IMR-90 (cell line): ENCODE measurements around the gene OR7A5. TPM values are rescaled to one million over a fixed set of nuclear protein-coding genes. Genes with fewer than 3 reads are reported as not detected.

ENCODE experiments used
- ATAC-seq: fragments of 200-7000 bp; cut with Tn5 transposase; 2 replicates; pipeline ENCODE4 v1.9.1; 2020; ENCODE audit warnings: low read depth, mild to moderate bottlenecking, moderate library complexity
- BruUV-seq: library from RNA; stranded (reverse); fragments of 400-500 nt; replicated peaks from 2 replicates; lab custom pipeline; 2021; lab: Mats Ljungman, UMichigan
- CTCF ChIA-PET: fragments of 300-600 bp; formaldehyde crosslinking; extraction: SDS; loops from one replicate; lab custom pipeline; 2021; ENCODE audit warnings: antibody characterized with exemption; lab: Yijun Ruan, JAX
- POLR2A ChIA-PET: fragments of 300-600 bp; sonication (Branson Sonifier 250); formaldehyde crosslinking; loops from one replicate; lab custom pipeline; 2022; ENCODE audit warnings: antibody characterized with exemption; ENCODE audit not compliant: unreplicated experiment; lab: Charles Lee
- DNase-seq: peaks from one replicate; pipeline ENCODE4 v3.0.0; 2013
- H2AFZ ChIP-seq: replicated peaks from 2 replicates; pipeline ENCODE3; 2013; ENCODE audit warnings: low read length, mild to moderate bottlenecking; ENCODE audit not compliant: poor library complexity
- H2AK5ac ChIP-seq: 2 replicates; pipeline ENCODE4 v1.6.1; 2013; ENCODE audit warnings: low read depth, low read length, inconsistent platforms
- H2AK9ac ChIP-seq: replicated peaks from 2 replicates; pipeline ENCODE3; 2013; ENCODE audit warnings: mild to moderate bottlenecking, low read depth, low read length, moderate library complexity; ENCODE audit not compliant: poor library complexity
- H2BK120ac ChIP-seq: 2 replicates; pipeline ENCODE4 v1.6.1; 2013; ENCODE audit warnings: low read depth, low read length, inconsistent platforms
- H2BK15ac ChIP-seq: 3 replicates; pipeline ENCODE4 v1.6.1; 2013; ENCODE audit warnings: low read depth, low read length, inconsistent platforms
- H2BK20ac ChIP-seq: 2 replicates; pipeline ENCODE4 v1.6.1; 2013; ENCODE audit warnings: low read depth, mild to moderate bottlenecking, inconsistent platforms, low read length, moderate library complexity
- H2BK5ac ChIP-seq: 2 replicates; pipeline ENCODE4 v1.6.1; 2013; ENCODE audit warnings: mild to moderate bottlenecking, low read depth, low read length, inconsistent platforms; ENCODE audit not compliant: poor library complexity, severe bottlenecking
- H3K14ac ChIP-seq: replicated peaks from 2 replicates; pipeline ENCODE4 v1.6.1; 2013; ENCODE audit warnings: low read depth, low read length, inconsistent platforms
- H3K18ac ChIP-seq: 2 replicates; pipeline ENCODE4 v1.6.1; 2013; ENCODE audit warnings: low read depth, low read length, control low read depth
- H3K23ac ChIP-seq: 2 replicates; pipeline ENCODE4 v1.6.1; 2013; ENCODE audit warnings: low read depth, low read length, inconsistent platforms
- H3K27ac ChIP-seq: 2 replicates; pipeline ENCODE4 v1.5.1; 2013; ENCODE audit warnings: mild to moderate bottlenecking, control low read depth, low read length; ENCODE audit not compliant: insufficient read depth
- H3K27me3 ChIP-seq: 2 replicates; pipeline ENCODE4 v1.6.1; 2013; ENCODE audit warnings: low read length; ENCODE audit not compliant: control insufficient read depth, insufficient read depth
- H3K36me3 ChIP-seq: 2 replicates; pipeline ENCODE4 v1.6.1; 2013; ENCODE audit warnings: low read length, mixed read lengths; ENCODE audit not compliant: control insufficient read depth, insufficient read depth
- H3K4ac ChIP-seq: 2 replicates; pipeline ENCODE4 v1.6.1; 2013; ENCODE audit warnings: low read depth, low read length, inconsistent platforms
- H3K4me1 ChIP-seq: 2 replicates; pipeline ENCODE4 v1.6.1; 2013; ENCODE audit warnings: low read length, mixed read lengths; ENCODE audit not compliant: control insufficient read depth, insufficient read depth
- H3K4me2 ChIP-seq: 2 replicates; pipeline ENCODE4 v1.6.1; 2013; ENCODE audit warnings: low read depth, mild to moderate bottlenecking, control low read depth, low read length, moderate library complexity
- H3K4me3 ChIP-seq: 2 replicates; pipeline ENCODE4 v1.5.1; 2013; ENCODE audit warnings: low read depth, mild to moderate bottlenecking, control low read depth, low read length, moderate library complexity; ENCODE audit not compliant: insufficient read depth
- H3K56ac ChIP-seq: 2 replicates; pipeline ENCODE4 v1.6.1; 2013; ENCODE audit warnings: low read length, inconsistent platforms; ENCODE audit not compliant: insufficient read depth; ENCODE audit errors: extremely low read depth
- H3K79me1 ChIP-seq, 2 experiments: 2 replicates each; pipeline ENCODE4 v1.6.1; 2013; ENCODE audit warnings: low read length in 2 of 2, inconsistent platforms in 1 of 2, low read depth in 1 of 2
- H3K9ac ChIP-seq: 2 replicates; pipeline ENCODE4 v1.6.1; 2013; ENCODE audit warnings: low read depth, low read length, control low read depth
- H3K9me1 ChIP-seq: 2 replicates; pipeline ENCODE4 v1.6.1; 2013; ENCODE audit warnings: low read length, inconsistent platforms; ENCODE audit not compliant: insufficient read depth
- H3K9me3 ChIP-seq: 2 replicates; pipeline ENCODE4 v1.6.1; 2013; ENCODE audit warnings: low read length; ENCODE audit not compliant: control insufficient read depth, insufficient read depth
- H4K20me1 ChIP-seq: 2 replicates; pipeline ENCODE4 v1.6.1; 2013; ENCODE audit warnings: low read length, inconsistent platforms; ENCODE audit not compliant: insufficient read depth
- H4K5ac ChIP-seq: 2 replicates; pipeline ENCODE4 v1.6.1; 2013; ENCODE audit warnings: mild to moderate bottlenecking, low read depth, low read length, control low read depth
- H4K8ac ChIP-seq, 2 experiments: 2 replicates each; pipeline ENCODE4 v1.6.1; 2013; ENCODE audit warnings: low read depth in 2 of 2, low read length in 2 of 2, control low read depth in 1 of 2, inconsistent platforms in 1 of 2
- H4K91ac ChIP-seq: 2 replicates; pipeline ENCODE4 v1.6.1; 2013; ENCODE audit warnings: low read depth, low read length, inconsistent platforms; ENCODE audit not compliant: insufficient read depth
- BHLHE40 ChIP-seq: fragments of 150-350 bp; IDR thresholded peaks from 2 replicates; pipeline ENCODE4 v1.6.1; 2016; ENCODE audit warnings: mild to moderate bottlenecking, low read depth, low read length
- CHD1 ChIP-seq: IDR thresholded peaks from 2 replicates; pipeline ENCODE4 v1.6.1; 2012; ENCODE audit warnings: low read depth, low read length, improper control_type of control experiment
- FOS ChIP-seq: fragments of 150-350 bp; IDR thresholded peaks from 2 replicates; pipeline ENCODE4 v1.6.1; 2016; ENCODE audit warnings: low read depth, low read length
- MAFK ChIP-seq: IDR thresholded peaks from 2 replicates; pipeline ENCODE4 v1.6.1; 2012; ENCODE audit warnings: low read depth, low read length, improper control_type of control experiment
- NFE2L2 ChIP-seq: fragments of 150-350 bp; IDR thresholded peaks from 2 replicates; pipeline ENCODE4 v1.6.1; 2016; ENCODE audit warnings: low read depth, mild to moderate bottlenecking, low read length
- RAD21 ChIP-seq: IDR thresholded peaks from 2 replicates; pipeline ENCODE4 v1.6.1; 2012; ENCODE audit warnings: low read length, improper control_type of control experiment
- RFX5 ChIP-seq: IDR thresholded peaks from 2 replicates; pipeline ENCODE4 v1.8.0; 2012; ENCODE audit warnings: low read depth, mild to moderate bottlenecking, low read length, moderate library complexity
- WGBS, 2 experiments: methylation state at CpG; one replicate each; pipeline versions ENCODE4 v1.1.5 to v1.1.7; 2013; ENCODE audit warnings: missing lambda C conversion rate in 2 of 2; ENCODE audit not compliant: insufficient read length in 1 of 2; ENCODE audit errors: extremely low coverage in 2 of 2; 5-methylcytosine and 5-hydroxymethylcytosine counted together
- dilution Hi-C: fragments of 300-500 bp; cut with HindIII; formaldehyde crosslinking; loops from one replicate; pipeline ENCODE4 v1.14.3; 2018; ENCODE audit warnings: low sequenced_read_pairs; ENCODE audit not compliant: unreplicated experiment
- in situ Hi-C: fragments of 300-500 bp; cut with MboI; formaldehyde crosslinking; loops from 3 replicates; pipeline ENCODE4 v1.14.3; 2019; ENCODE audit warnings: low sequenced_read_pairs, inconsistent platforms, mixed read lengths
- intact Hi-C: fragments of 100-400 bp; cut with micrococcal nuclease; formaldehyde crosslinking; loops from 2 replicates; pipeline ENCODE4 v1.10.0; 2022
- polyA plus RNA-seq, 3 experiments: library from polyadenylated mRNA; depleted of rRNA; stranded (reverse); fragments of >200 nt; gene quantifications; 2 replicates each; pipeline ENCODE4 v1.2.3, GENCODE V29; 2012; ENCODE audit warnings: low replicate concordance in 1 of 3
- total RNA-seq: library from RNA; depleted of rRNA; stranded (reverse); fragments of >200 nt; gene quantifications from 2 replicates; pipeline ENCODE4 v1.2.3, GENCODE V29; 2012
- TF ChIP-seq, protein P1 (sequence below): conservative IDR thresholded peaks from 2 replicates; pipeline ENCODE4 v1.5.1; 2012; ENCODE audit warnings: mild to moderate bottlenecking, low read depth, low read length, improper control_type of control experiment
- TF ChIP-seq, protein P2 (sequence below): fragments of 150-350 bp; IDR thresholded peaks from 2 replicates; pipeline ENCODE4 v1.6.1; 2017; ENCODE audit warnings: mild to moderate bottlenecking, antibody characterized with exemption, low read length, low read depth

Gene OR7A5
- total and polyA plus RNA-seq, 2 of the 4 experiments (the other 2 are of a cell fraction) = not detected

DNA sequence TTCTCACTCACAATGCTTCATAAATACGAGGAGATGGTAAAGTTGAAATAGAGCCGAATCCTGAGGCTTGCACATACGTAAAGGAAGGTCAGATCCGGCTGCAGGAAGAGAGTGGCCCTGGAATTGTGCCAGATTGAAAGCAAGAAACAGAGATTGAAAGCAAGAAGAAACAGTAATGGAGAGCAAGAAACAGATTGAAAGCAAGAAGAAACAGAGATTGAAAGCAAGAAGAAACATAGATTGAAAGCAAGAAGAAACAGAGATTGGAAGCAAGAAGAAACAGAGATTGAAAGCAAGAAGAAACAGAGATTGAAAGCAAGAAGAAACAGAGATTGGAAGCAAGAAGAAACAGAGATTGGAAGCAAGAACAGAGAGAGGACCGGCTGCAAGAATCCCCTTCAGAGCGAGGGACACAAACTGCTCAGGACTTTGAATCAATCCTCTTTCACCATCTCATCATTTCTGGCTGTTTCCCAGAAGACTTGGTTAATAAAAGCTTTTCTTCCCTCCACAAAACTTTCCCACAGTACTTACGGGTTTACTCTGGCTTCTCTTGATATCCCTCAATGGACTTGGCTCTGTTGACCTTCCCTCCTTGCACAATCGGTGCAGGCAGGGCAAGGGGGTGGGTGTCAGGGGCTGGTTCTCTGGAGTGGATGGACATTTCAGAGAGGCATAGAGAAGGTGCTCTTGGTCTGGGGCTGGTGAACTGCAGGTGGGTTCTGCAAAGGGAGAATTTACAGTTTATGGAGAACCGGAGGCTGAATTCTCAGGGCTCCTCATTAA is 25.5 kb downstream of the OR7A5 start:
- Histone ChIP-seq H2AK5ac (no peak overlapping the region), H3K4me2 (no peak overlapping the region), H2BK15ac (no peak overlapping the region), H4K5ac (no peak overlapping the region), H2BK120ac (no peak overlapping the region), H3K36me3 (no peaks in the 10 kb centered on the region), H3K4me3 (no peak overlapping the region), H3K23ac (no peak overlapping the region), H2AK9ac (no peak overlapping the region), H3K9me3 (peaks cover 5% of the 10 kb centered on the region; the same call in 1 of the 2 replicates), H2BK5ac (no peak overlapping the region), H3K27me3 (no peaks in the 10 kb centered on the region), H4K91ac (no peak overlapping the region), H3K9me1 (no peaks in the 10 kb centered on the region), H2AFZ (no peak overlapping the region), H3K9ac (no peak overlapping the region), H4K20me1 (no peaks in the 10 kb centered on the region), H3K4me1 (no peaks in the 10 kb centered on the region), H3K79me1 (no peaks in the 10 kb centered on the region), H3K18ac (no peak overlapping the region), H2BK20ac (no peak overlapping the region), H3K14ac (no peak overlapping the region), H3K4ac (no peak overlapping the region), H4K8ac (no peak overlapping the region), H3K56ac (no peak overlapping the region), H3K27ac (no peak overlapping the region)
- BruUV-seq = no TSS peak
- in situ Hi-C loops = no loop called here
- TF ChIP-seq CHD1 = no peak
- TF ChIP-seq, protein P1, sequence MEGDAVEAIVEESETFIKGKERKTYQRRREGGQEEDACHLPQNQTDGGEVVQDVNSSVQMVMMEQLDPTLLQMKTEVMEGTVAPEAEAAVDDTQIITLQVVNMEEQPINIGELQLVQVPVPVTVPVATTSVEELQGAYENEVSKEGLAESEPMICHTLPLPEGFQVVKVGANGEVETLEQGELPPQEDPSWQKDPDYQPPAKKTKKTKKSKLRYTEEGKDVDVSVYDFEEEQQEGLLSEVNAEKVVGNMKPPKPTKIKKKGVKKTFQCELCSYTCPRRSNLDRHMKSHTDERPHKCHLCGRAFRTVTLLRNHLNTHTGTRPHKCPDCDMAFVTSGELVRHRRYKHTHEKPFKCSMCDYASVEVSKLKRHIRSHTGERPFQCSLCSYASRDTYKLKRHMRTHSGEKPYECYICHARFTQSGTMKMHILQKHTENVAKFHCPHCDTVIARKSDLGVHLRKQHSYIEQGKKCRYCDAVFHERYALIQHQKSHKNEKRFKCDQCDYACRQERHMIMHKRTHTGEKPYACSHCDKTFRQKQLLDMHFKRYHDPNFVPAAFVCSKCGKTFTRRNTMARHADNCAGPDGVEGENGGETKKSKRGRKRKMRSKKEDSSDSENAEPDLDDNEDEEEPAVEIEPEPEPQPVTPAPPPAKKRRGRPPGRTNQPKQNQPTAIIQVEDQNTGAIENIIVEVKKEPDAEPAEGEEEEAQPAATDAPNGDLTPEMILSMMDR = no peak
- no peak for TF ChIP-seq RFX5
- no peak for TF ChIP-seq FOS
- TF ChIP-seq BHLHE40 = no peak
- no peak for TF ChIP-seq MAFK
- TF ChIP-seq, protein P2, sequence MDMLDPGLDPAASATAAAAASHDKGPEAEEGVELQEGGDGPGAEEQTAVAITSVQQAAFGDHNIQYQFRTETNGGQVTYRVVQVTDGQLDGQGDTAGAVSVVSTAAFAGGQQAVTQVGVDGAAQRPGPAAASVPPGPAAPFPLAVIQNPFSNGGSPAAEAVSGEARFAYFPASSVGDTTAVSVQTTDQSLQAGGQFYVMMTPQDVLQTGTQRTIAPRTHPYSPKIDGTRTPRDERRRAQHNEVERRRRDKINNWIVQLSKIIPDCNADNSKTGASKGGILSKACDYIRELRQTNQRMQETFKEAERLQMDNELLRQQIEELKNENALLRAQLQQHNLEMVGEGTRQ = no peak
- TF ChIP-seq NFE2L2 = no peak
- no peak for TF ChIP-seq RAD21
- ChIA-PET POLR2A (no interaction called here), CTCF (no interaction called here)
- dilution Hi-C loops = no loop called here
- no peak for DNase-seq
- 19% methylated on average over 3 of the region's 9 CpGs; no CpG with 5 or more reads in 1 of the 2 experiments for WGBS, 2 experiments
- no peak for ATAC-seq
- intact Hi-C loops = no loop called here
